ENCODE measurements around the gene MSANTD1.

MSANTD1 gene

GRCh38 chr4:3263876-3264193, 14.9 kb downstream of the MSANTD1 start:
- DNase-seq (ENCODE audit: low read depth in 3 of 3) = no peak

GRCh38 chr4:3266076-3266475, 17.1 kb downstream of the MSANTD1 start:
- no peak for DNase-seq (ENCODE audit: low read depth in 3 of 3)

DNA sequence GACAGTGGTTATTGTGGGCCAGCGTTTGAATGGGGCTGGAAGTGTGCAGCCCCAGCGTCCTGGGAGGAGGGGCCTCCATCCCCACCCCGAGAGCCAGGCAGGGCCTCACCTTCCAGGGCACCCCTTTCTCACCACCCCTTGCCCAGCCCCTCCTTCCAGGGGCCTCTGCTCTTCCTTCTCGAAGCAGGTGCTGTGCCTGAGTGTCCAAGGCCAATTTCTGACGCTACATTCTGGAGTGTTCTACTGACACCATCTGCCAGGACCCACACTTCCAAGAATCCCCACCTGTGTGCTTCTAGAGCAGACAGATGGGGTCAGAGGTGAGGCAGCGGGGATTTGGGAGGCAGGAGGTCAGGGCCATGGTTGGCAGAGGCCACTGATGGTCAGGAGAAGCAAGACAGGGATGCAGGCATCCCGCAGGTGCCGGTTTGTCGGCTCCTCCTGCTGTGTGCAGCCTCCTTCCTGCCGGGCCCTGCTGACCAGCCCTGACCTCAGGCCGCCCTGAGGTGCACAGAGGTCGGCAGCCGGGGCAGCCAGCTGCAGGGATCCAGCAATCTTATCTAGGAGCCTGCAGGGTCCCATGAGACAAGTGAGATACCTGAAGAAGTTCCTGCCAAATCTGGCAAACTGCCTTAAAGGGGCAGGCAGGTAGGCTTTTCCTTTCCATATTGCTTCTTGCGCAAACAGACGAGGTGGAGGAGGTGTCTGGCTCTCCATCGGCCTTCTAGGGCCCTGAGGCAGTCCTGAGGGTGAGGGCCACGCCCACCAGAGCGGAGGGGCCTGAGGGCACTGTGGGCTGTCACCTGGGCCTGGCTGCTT, 18.8 kb downstream of the MSANTD1 start:
- DNase-seq (ENCODE audit: low read depth in 3 of 3) = no peak

DNA sequence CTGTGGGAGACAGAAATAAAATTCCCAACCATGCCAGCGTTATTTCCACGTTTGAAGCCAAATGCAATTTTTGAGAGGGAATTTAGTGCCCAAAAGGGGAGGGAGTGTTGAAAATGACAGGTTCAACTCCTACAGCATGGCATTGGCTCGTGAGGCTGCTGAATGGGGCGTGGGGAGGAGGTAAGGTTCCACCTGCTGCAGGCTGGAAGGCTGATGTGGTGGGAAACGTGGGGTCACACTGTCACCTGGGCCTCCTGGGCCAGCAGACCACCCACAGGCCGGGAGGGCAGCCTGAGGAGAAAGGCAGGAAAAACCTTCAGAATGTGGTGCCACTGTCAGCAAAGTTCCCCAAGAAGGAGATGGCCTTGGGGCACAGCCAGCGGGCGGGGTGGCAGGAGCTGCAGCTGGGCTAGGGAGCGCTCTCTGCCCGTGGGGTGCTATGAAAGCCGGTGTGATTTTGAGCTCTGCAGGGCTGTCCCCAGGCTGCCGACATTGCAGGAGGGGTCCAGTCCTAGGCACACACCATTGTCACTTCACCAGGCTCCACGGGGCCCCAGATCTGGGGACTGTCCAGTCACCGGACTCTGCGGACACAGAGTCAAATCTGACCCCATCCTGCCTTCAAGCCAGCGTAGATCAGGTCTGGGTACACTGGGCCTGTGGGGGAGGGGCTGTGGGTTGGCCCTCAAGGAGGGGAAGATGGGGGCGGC, 19.6 kb downstream of the MSANTD1 start:
- no peak for DNase-seq (ENCODE audit: low read depth in 3 of 3)

- DNase-seq (ENCODE audit: low read depth in 3 of 3) = no peak
These were observed 20.4 kb downstream of the MSANTD1 start for GRCh38 chr4:3269105-3269927.

GRCh38 chr4:3269991-3270611, 21.1 kb downstream of the MSANTD1 start:
- DNase-seq (ENCODE audit: low read depth in 3 of 3) = no peak

- DNase-seq (ENCODE audit: low read depth in 3 of 3) = no peak
These were observed 22.2 kb downstream of the MSANTD1 start for GRCh38 chr4:3271131-3271530.

DNA sequence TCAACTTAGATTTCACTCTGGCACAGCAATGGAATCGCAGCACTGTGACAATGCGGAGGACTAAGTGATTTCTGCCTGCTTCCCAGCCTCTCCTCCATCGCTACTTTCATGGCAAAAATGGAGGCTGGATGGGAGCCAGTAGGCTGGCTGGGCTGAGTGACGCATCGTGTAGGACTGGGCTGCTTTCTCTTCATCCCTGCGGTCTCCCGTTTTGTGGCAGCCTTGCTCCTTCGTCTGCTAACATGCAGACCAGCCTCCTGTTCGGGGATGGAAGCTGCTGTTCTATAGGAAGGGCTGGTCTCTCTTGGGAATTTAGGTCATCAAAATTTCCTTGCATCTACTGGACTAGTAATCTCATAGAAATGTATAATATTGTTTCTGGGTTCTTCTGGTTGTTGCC, 28.0 kb downstream of the MSANTD1 start:
- DNase-seq (ENCODE audit: low read depth in 3 of 3) = no peak

DNA sequence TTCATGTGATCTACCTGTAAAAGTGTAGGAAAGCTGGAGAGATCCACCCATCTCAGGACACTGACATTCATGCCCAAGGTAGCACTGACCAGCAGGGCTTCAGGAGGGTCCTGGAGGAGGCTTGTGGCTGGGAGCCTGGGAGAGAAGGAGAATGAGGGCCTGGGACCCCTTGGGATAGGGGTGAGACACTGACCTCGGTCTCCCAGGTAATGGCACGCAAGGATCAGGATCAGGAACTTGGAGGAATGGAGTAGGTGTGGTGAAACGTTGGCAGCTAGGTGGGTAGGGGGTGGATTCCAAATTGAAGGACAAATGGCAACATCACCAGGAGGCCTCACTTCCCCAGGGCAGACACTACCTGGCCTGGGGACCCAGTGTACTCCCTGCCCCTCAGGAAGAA, 31.5 kb downstream of the MSANTD1 start:
- DNase-seq (ENCODE audit: low read depth in 3 of 3) = no peak

DNA sequence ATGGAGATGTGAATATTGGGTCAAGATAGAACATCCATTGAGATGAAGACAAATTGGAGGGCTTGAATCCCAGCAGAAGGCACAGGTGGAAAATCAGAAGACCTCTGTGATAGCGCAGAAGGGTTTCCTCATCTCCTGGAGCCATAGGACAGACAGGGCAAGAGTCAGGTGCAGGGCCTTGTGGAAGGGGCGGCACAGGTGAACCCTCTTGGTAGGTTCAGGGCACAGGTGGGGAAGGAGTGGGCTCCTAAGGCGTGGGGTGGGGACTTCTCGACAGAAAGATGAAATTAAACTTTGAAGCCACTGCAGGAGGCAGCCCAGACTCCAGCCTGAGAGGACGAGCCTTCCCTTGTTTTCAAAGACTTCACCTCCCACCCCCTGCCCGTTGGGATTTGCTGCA, 34.5 kb downstream of the MSANTD1 start:
- DNase-seq (ENCODE audit: low read depth in 3 of 3) = no peak

DNA sequence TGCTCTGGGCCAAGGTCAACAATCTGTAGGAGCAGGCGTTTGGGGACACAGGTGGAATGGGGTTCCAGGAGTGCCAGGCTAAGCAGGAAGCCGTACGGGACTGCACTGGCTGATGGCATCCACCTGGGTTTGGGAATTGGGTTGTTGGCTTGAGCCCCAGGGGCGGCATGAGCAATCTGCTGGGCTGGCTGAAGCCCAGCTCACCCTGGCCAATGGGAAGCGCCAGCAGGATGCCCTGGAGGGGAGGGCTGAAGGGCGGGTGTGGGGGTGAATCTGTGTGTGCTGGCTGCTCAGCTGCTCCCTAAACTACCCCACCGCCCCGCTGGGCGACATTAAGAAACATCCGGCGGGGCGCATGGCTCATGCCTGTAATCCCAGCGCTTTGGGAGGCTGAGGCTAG, 35.0 kb downstream of the MSANTD1 start:
- DNase-seq (ENCODE audit: low read depth in 3 of 3) = no peak

GRCh38 chr4:3284734-3285557, 36.0 kb downstream of the MSANTD1 start:
- no peak for DNase-seq (ENCODE audit: low read depth in 3 of 3)

DNA sequence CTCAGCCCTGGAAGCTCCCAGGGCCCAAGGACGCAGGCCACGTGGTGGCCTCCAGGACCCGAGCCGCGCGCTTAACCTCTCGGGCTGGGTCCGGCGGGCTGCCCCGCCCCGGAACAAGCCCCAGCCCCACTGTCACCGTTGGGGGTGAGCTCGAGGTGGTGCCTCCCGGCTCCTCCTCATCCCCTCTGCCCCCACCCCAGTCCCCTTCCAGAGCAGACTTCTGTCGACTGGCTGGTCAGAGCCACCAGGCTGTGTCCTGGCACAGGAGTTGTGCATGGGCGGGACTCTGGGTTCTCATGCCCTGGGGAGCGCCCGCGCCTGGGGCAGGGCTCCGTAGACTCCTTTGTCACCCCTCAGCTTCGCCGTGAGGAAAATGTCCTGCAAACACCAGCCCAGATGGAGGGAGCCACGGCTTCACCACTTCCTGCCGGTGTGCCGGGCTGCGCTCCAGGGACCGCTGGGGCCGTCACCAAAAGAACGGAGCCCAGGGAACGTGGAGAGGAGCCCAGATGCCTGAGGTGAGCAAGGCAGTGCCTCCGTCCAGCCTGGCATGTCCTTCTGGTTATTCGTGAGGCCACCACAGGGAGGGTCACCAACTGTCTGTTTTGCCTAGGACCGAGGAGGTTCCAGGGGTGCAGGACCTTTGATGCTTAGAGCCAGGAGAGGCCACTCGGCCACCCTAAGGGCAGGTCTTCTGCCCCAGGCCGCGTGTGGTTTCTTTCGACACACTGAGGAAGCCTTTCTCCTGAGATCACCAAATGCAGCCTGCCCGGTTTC, 36.8 kb downstream of the MSANTD1 start:
- DNase-seq (ENCODE audit: low read depth in 3 of 3) = no peak

DNA sequence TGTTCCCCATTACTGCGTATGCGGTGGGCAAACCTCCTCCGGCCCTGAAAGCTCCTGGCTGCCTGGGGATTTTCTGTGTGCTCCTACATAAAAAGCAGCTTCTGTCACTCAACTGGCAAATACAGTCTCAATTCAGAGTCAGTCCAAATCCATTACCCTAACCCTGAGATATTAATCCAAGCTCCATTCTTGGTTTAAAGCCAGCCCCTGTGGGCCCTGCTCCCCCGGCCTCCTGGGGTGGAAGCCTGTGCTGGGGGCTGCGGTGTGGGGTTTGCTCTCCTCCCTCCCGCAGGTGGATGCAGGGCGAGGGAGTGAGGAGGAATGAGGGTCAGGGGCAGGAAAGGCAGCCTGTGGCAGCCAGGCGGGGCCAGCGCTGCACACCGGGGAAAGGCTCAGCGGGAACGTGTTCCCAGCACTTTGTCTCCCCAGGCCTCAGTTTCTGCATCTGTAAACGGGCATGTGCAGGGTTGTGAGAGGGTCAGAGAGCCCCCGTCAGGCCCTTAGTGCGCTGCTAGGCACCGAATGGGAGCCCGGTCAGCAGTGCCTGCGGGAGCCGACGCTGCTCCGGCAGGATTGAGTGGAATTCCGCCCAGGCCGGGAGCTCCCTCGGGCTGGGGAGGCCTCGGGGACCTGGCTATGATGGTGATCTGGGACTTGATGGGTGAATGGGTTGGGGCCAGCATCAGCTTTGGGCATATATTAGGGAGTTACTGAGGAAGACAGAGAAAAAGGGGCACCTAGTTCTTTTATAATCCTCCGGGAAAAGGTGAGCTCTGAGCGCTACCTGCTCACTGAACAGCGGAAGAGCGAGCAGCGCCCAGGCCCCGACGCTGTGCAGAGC, 37.6 kb downstream of the MSANTD1 start:
- DNase-seq (ENCODE audit: low read depth in 3 of 3) = no peak

DNA sequence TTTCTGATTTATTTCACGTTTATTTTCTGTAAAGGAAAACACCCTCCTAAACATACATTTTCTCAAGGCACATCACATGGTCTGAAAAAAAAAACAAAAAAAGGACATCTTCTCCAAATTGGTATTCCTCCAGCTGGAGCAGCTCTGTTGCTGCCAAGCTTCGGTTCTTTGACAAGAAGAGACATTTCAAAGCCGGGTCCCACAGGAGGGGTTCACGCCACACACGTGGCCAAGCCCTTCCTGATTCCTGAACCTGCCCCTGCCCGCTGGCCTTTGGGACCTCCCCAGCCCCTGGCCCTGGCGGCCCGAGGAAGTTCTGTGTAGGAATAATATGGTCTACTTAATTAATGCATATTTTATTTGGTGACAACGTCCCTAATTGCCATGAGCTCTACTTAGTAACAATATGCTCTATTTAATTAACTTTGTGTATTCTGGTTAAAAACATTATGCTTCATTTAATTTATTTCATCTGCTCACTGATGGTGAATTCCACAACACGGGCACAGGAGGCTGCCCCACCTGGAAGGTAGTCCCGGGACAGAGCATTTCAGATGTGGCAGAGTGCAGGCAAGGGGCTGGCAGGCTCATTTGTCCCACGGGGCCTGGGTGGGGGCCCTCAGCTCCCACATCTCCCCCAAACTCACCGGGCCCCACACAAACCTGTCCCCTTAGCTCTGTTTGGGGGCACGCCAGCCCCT, 38.5 kb downstream of the MSANTD1 start:
- DNase-seq (ENCODE audit: low read depth in 3 of 3) = no peak

DNA sequence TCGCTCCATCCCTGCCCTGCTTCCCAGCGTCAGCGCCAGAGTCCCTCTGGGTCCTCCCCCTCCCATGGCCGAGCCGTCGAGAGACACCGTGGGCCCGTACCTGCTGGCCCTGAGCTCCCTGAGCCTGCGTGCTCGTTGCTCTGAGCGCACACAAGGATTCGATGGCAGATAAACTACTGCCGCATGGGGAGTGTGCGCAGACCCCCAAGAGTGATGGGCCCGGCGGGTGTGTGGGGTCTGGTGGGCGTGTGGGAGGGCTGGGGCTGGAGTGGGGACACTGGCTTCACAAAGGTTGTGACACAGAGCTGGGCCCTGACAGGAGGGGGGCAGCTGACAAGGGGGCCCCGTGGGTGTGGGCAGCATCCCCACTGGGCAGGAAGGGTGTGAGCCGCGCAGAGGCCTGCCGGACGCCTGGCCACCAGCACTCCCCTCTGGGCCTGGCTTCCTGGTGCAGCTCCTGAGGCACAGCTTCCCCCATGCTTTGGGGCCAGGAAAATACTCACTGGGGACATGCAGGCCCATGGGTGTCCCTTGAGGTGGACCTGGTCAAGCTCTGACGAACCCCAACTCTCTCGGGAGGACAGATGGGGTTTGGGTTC, 39.1 kb downstream of the MSANTD1 start:
- no peak for DNase-seq (ENCODE audit: low read depth in 3 of 3)

DNA sequence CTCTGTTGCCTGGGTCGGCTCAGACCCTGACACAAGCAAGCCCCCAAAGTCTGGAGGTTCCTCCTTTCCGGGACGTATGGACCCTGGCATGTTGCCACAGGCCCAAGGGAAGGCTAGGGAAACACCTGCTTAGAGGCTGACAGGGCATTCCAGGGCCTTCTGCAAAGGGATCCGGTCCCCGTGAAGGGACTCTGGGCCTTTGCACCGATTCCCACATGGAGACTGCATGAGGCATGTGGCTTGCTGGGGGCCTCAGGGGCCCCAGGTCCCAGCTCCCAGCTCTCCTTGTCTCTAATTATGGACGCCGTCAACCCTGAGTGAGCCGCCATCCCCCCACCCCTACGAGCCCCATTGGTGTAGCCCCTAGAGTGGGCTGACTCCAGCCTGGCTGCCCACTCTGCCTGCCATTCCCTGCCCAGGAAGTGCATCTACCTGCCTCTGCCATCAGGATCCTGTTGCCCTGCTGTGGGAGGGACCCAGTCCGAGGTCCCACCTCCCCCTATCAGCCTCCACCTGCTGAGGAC, 39.7 kb downstream of the MSANTD1 start:
- no peak for DNase-seq (ENCODE audit: low read depth in 3 of 3)

DNA sequence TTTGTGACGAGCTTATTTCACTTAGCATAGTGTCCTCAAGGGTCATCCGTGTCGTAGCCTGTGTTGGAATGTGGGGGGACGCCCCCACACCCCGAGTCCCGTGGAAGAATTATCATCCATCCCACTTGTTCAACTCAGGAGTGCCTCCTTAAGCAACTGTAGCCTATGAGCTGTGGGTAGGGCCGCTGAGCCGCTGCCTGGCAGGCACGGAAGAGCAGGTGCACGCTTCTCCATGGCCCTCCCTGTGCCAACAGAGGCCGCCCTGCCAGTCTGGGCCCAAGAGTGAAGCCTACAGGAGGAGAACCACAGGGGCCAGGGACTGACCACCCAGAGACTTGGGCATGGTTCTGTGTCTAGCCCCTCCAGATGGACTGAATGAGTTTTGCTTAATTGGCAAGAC, 41.5 kb downstream of the MSANTD1 start:
- DNase-seq (ENCODE audit: low read depth in 3 of 3) = no peak
